ENCODE data around the gene PDSS2. TPM values are rescaled to one million over a fixed set of nuclear protein-coding genes. Genes with fewer than 3 reads are reported as not detected.

PDSS2 gene
- total and polyA plus RNA-seq, 9 of the 15 experiments (the other 6 are each of a cell fraction or from before 2014, with no cell fraction given), result 5.8 to 21.1 (median 12.0) TPM

- TF ChIP-seq ZNF197 (CRISPR knock-in tag; IDR thresholded peaks at IDR 0.05; ENCODE audit: low read depth) (no peak), SUPT5H (IDR thresholded peaks at IDR 0.05) (peak; percentile 91), POLR2H (tag; IDR thresholded peaks at IDR 0.05; ENCODE audit: low read depth) (peak; percentile 93), MTA1 (IDR thresholded peaks at IDR 0.05; ENCODE audit: borderline replicate concordance) (0 out of 2 replicates have a peak, but pooled peaks have one; percentile 5), TCF3 (CRISPR knock-in tag; IDR thresholded peaks at IDR 0.05) (0 out of 2 replicates have a peak, but pooled peaks have one; percentile 11), SP1 (CRISPR knock-in tag; IDR thresholded peaks at IDR 0.05) (peak; percentile 88), MLLT1 (IDR thresholded peaks at IDR 0.05) (peak in 1 of 2 experiments; percentile 19; a peak in 2 of 4 replicates), NBN (IDR thresholded peaks at IDR 0.05; ENCODE audit: low read depth) (0 out of 2 replicates have a peak, but pooled peaks have one; percentile 9), TEAD2 (tag; IDR thresholded peaks at IDR 0.05) (peak; percentile 68; the same call in 1 of the 2 replicates), GABPB1 (CRISPR knock-in tag; IDR thresholded peaks at IDR 0.05) (peak; percentile 59), ZNF592 (IDR thresholded peaks at IDR 0.05) (peak; percentile 79; the same call in 1 of the 2 replicates), DACH1 (IDR thresholded peaks at IDR 0.05; ENCODE audit: partially characterized antibody) (no peak), ZNF79 (CRISPR knock-in tag; IDR thresholded peaks at IDR 0.05; ENCODE audit: low read depth) (no peak), ZBTB49 (CRISPR knock-in tag; IDR thresholded peaks at IDR 0.05; ENCODE audit: borderline replicate concordance) (no peak), E2F1 (CRISPR knock-in tag; IDR thresholded peaks at IDR 0.05) (no peak), MAZ (CRISPR knock-in tag; conservative IDR thresholded peaks at IDR 0.05 in 1 of 2, IDR thresholded peaks at IDR 0.05 in 1 of 2) (peak; percentile 68 to 79), TAF1 (IDR thresholded peaks at IDR 0.05; ENCODE audit: control insufficient read depth, extremely low read depth, insufficient read depth, low read length, severe bottlenecking) (peak; percentile 96), C11orf30 (IDR thresholded peaks at IDR 0.05; ENCODE audit: low read depth) (peak; percentile 24; the same call in 1 of the 2 replicates)
Observed at GRCh38 chr6:107459283-107460082, at the start of gene PDSS2 (continued).
